HL-60 (cell line): Measurements from ENCODE around the gene BCL11A.
A peak's percentile ranks its signal among the peaks of the same experiment; 100 is the strongest.

ENCODE experiments used
- DNase-seq, 2 experiments: peaks; one replicate each; pipeline ENCODE4 v3.0.0-alpha.2; 2010 to 2020; ENCODE audit warnings: low read depth in 1 of 2, low spot score in 1 of 2
- H3K27ac ChIP-seq: fragments of 250-450 bp; sonication (Bioruptor Pico); replicated peaks from 2 replicates; pipeline ENCODE4 v1.5.1; 2020; ENCODE audit warnings: mild to moderate bottlenecking, moderate library complexity
- H3K27me3 ChIP-seq: fragments of 250-450 bp; sonication (Bioruptor Pico); 2 replicates; pipeline ENCODE4 v1.5.1; 2021; ENCODE audit warnings: mild to moderate bottlenecking, moderate library complexity; ENCODE audit not compliant: insufficient read depth, poor library complexity, severe bottlenecking
- H3K4me3 ChIP-seq: replicated peaks from 2 replicates; pipeline ENCODE4 v1.5.1; 2011; ENCODE audit warnings: mild to moderate bottlenecking, control low read depth, low read length; ENCODE audit not compliant: insufficient read depth
- CTCF ChIP-seq: IDR thresholded peaks from one replicate; pipeline ENCODE4 v1.5.1; 2011; ENCODE audit warnings: low read length, control low read depth, inconsistent platforms; ENCODE audit not compliant: insufficient read depth
- GABPA ChIP-seq: IDR thresholded peaks from 2 replicates; pipeline ENCODE4 v1.6.1; 2012; ENCODE audit warnings: low read depth
- POLR2AphosphoS5 ChIP-seq: IDR thresholded peaks from 2 replicates; pipeline ENCODE4 v1.6.1; 2012; ENCODE audit warnings: low read depth
- REST ChIP-seq: IDR thresholded peaks from 2 replicates; pipeline ENCODE4 v1.6.1; 2012; ENCODE audit warnings: low read depth; ENCODE audit not compliant: insufficient replicate concordance
- SPI1 ChIP-seq: IDR thresholded peaks from 2 replicates; pipeline ENCODE4 v1.6.1; 2012; ENCODE audit warnings: low read depth, mild to moderate bottlenecking, borderline replicate concordance

BCL11A gene

GRCh38 chr2:60516826-60517225 lies 36.6 kb downstream of the BCL11A start:
- no peak for TF ChIP-seq POLR2AphosphoS5
- TF ChIP-seq CTCF = no peak
- H3K4me3 ChIP-seq = no peak overlapping the region
- H3K27ac ChIP-seq = no peak overlapping the region

GRCh38 chr2:60516383-60516811 lies 37.1 kb downstream of the BCL11A start:
- no peak overlapping the region for H3K4me3 ChIP-seq
- no peak for DNase-seq
- no peaks in the 10 kb centered on the region for H3K27me3 ChIP-seq
- no peak overlapping the region for H3K27ac ChIP-seq
- TF ChIP-seq GABPA = no peak
- TF ChIP-seq REST = no peak
- TF ChIP-seq CTCF = no peak
- TF ChIP-seq POLR2AphosphoS5 = no peak
- TF ChIP-seq SPI1 = no peak

More at GRCh38 chr2:60516826-60517225, 36.6 kb downstream of the BCL11A start:
- H3K27me3 ChIP-seq = no peaks in the 10 kb centered on the region
- DNase-seq = no peak

GRCh38 chr2:60515721-60516226 lies 37.7 kb downstream of the BCL11A start:
- Histone ChIP-seq H3K27me3 (no peaks in the 10 kb centered on the region), H3K4me3 (no peak overlapping the region), H3K27ac (no peak overlapping the region)
- TF ChIP-seq GABPA = no peak
- TF ChIP-seq SPI1 = peak; percentile 56; the same call in 1 of the 2 replicates
- DNase-seq = peak in 1 of 2 experiments; percentile 73

GRCh38 chr2:60513996-60514395 lies 39.5 kb downstream of the BCL11A start:
- TF ChIP-seq POLR2AphosphoS5 (no peak), REST (no peak)
- no peak for DNase-seq
- Histone ChIP-seq H3K4me3 (no peak overlapping the region), H3K27ac (no peak overlapping the region), H3K27me3 (no peaks in the 10 kb centered on the region)

GRCh38 chr2:60513191-60513590 lies 40.3 kb downstream of the BCL11A start:
- no peak for DNase-seq
- Histone ChIP-seq H3K4me3 (no peak overlapping the region), H3K27ac (no peak overlapping the region), H3K27me3 (no peaks in the 10 kb centered on the region)
- no peak for TF ChIP-seq GABPA
- no peak for TF ChIP-seq SPI1
- TF ChIP-seq REST = no peak
